GM19240 (cell line): ENCODE data around the gene WDR1.

ENCODE experiments used
- DNase-seq: peaks from one replicate; pipeline ENCODE4 v3.0.0; 2011; ENCODE audit warnings: low spot score; ENCODE audit not compliant: insufficient read length

The WDR1 gene

DNA sequence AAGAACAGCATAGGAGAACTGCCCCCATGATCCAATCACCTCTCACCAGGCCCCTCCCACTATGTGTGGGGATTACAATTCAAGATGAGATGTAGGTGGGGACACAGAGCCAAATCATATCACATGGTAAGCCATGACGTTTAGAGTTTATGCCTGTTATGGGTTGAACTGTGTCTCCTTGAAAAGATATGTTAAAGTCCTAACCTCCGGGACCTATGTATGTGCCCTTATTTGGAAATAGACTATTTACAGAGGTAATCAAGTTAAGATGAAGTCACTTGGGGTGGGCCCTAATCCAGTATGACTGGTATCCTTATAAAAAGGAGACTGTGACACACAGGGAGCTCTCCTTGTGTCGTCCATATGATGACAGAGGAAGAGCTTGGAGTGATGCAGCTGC lies 70.1 kb downstream of the WDR1 start:
- no peak for DNase-seq

DNA sequence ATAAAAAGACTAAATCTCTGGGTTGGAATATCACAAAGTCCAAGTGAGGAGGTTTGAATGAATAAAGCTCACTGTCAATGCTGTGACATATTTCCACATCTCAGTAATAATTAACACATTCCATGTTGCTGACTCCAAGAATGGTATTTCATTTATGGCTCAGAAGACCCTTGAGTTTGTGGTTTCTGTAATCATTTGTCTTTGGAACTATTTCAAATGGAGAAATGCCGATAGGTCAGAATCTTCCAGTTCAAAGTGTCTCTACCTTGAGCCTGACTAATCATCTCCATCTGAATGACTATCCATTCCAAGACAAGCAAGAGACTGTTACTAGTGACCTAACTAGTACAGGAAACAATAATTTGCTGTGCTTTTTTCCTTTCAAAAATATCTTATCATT lies 71.1 kb downstream of the WDR1 start:
- no peak for DNase-seq

DNA sequence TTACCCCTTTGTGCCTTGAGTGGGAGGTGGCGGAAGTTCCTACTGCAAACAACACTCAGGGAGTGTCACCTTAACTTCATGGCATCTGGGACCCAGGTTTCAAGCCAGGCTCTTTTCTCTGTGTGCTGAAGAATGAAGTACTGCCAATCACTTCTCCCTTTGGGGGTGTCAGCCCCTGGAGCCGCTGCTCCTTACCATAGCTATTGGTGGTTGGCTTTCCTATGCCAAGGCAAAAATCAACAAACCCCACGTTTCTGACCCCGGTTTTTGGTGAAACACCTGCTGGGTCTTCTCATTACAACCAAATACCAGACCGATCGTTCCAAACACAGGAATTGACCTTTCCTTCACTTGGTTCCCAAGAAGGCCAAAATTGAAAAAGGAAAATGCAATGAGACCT lies 75.6 kb downstream of the WDR1 start:
- no peak for DNase-seq

- no peak for DNase-seq
Measured at GRCh38 chr4:10040049-10040892, 76.3 kb downstream of the WDR1 start.

- DNase-seq = no peak
Measured at GRCh38 chr4:10036807-10037342, 79.7 kb downstream of the WDR1 start.

DNA sequence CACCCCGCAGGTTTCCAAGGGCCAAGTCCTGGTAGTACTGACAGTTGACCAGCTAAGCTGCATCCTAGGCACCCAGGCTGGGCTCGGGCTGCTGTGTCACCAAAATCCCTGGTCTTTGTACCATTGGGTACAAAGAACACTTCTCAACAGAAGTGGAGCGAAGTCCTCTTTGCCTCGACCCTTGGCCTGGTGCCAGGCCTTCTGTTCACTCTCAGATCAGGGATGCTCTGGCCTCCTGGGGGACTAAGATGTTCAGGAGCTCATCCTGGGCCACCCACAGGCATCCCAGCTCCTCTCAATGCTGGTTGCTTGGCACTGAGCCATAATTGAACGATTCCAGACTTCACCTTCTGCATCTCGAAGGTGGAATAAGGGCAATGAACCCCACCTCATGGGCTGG lies 81.5 kb downstream of the WDR1 start:
- DNase-seq = no peak

- DNase-seq = no peak
Measured at GRCh38 chr4:10034612-10035104, 81.9 kb downstream of the WDR1 start.

- no peak for DNase-seq
Measured at GRCh38 chr4:10034136-10034535, 82.5 kb downstream of the WDR1 start.

- no peak for DNase-seq
Measured at GRCh38 chr4:10033191-10033881, 83.3 kb downstream of the WDR1 start.

- DNase-seq = no peak
Measured at GRCh38 chr4:10032625-10033024, 84.0 kb downstream of the WDR1 start.

DNA sequence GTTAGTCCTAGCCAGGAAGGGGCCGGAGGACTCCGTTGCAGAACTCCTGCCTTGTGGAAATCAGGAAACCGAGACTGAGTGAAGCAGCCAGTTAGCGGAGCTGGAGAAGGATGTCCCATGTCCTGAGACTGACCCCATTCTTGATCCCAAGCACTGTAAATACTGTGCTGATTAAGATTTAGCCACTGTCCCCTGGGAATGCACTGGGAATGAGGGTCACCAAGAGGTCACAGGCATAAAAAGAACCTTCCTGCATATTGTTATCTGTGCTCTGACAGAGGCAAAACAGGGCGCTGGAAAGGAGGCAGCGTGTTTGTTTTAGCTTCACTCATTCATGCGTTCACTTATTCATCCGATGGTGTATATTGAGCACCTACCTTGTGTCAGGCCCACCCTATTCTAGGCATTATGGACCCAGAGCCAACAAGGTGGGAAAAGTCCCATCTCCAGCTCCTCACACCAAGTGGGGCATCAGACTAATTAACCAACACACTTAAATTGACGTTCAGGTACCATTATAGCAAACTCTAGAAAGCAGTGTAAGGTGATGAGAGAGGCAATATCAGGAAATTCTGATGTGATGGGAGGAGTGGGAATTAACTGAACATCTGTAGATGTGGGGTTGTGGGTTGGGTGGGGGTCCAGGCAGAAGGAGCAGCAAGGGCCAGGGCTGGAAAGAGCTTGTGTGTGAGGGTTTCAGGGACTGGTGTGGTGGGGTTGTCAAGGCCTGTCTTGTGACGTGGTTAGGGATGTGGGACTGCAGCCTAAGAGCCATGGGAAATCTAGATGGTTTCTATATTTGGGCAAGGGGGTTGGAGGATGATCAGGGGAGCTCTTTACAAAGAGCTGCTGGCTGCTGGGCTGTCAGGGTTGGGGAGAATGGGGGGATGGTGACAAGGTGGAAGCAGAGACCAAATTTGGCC lies 84.7 kb downstream of the WDR1 start:
- DNase-seq = no peak

- no peak for DNase-seq
Measured at GRCh38 chr4:10030972-10031667, 85.5 kb downstream of the WDR1 start.

- DNase-seq = no peak
Measured at GRCh38 chr4:10029403-10029802, 87.2 kb downstream of the WDR1 start.

DNA sequence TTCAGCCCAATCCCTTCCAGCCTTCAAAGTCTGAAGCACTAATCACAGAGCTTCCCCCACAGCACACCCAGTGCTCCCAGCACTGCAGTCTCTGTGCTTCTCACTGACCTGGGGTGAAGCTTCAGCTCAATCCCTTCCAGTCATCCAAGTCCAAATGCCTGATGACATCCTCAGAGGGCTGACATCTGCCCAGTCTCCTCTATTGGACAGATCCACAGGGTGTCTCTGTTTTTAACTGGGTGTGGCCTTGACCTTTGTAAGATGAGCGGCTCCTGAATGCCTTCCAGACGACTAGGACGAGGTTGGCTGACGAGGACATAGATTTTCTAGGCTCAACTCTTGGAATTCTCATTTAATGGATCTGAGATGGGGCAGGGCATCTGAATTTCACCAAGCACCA lies 87.7 kb downstream of the WDR1 start:
- no peak for DNase-seq

DNA sequence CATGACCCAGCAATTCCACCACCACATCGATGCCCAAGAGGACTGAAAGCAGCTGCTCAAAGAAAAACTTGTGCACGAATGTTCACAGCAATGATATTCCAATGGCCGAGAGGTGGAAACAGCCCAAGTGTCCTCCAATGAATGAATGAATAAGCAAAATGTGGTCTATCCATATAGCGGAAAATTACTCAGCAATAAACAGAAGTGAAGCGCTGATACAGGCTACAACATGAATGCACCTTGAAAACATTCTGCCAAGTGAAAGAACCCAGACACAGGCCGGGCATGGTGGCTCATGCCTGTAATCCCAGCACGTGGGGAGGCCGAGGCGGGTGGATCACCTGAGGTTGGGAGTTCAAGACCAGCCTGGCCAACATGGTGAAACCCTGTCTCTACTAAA lies 90.1 kb downstream of the WDR1 start:
- DNase-seq = no peak

- no peak for DNase-seq
Measured at GRCh38 chr4:10025230-10025806, 91.3 kb downstream of the WDR1 start.
